Ishikawa (cell line): ENCODE measurements around the gene CALN1.

Experiments used
- CEBPB ChIP-seq: IDR thresholded peaks from 2 replicates; pipeline ENCODE4 v1.6.1; 2012
- CREB1 ChIP-seq: IDR thresholded peaks from 2 replicates; pipeline ENCODE4 v1.6.1; 2012; ENCODE audit warnings: low read depth
- EGR1 ChIP-seq: IDR thresholded peaks from 2 replicates; pipeline ENCODE4 v1.6.1; 2012
- EP300 ChIP-seq: IDR thresholded peaks from 2 replicates; pipeline ENCODE4 v1.6.1; 2012; ENCODE audit warnings: borderline replicate concordance
- FOXM1 ChIP-seq: IDR thresholded peaks from 2 replicates; pipeline ENCODE4 v1.6.1; 2012; ENCODE audit warnings: low read depth, borderline replicate concordance
- NFIC ChIP-seq: IDR thresholded peaks from 2 replicates; pipeline ENCODE4 v1.6.1; 2012
- RAD21 ChIP-seq: IDR thresholded peaks from 2 replicates; pipeline ENCODE4 v1.6.1; 2012; ENCODE audit warnings: low read depth
- REST ChIP-seq: IDR thresholded peaks from 2 replicates; pipeline ENCODE4 v1.6.1; 2012; ENCODE audit warnings: low read depth, mild to moderate bottlenecking
- TAF1 ChIP-seq: IDR thresholded peaks from 2 replicates; pipeline ENCODE4 v1.6.1; 2012; ENCODE audit warnings: low read depth, mild to moderate bottlenecking
- TCF12 ChIP-seq: IDR thresholded peaks from 2 replicates; pipeline ENCODE4 v1.6.1; 2012; ENCODE audit warnings: low read depth
- TEAD4 ChIP-seq: IDR thresholded peaks from 2 replicates; pipeline ENCODE4 v1.6.1; 2012
- YY1 ChIP-seq: IDR thresholded peaks from 2 replicates; pipeline ENCODE4 v1.6.1; 2012; ENCODE audit warnings: low read depth
- ZBTB7A ChIP-seq: IDR thresholded peaks from 2 replicates; pipeline ENCODE4 v1.6.1; 2012; ENCODE audit warnings: low read depth
- TF ChIP-seq, protein P1 (sequence below): IDR thresholded peaks from 2 replicates; pipeline ENCODE4 v1.6.1; 2012
- TF ChIP-seq, protein P2 (sequence below): IDR thresholded peaks from 2 replicates; pipeline ENCODE4 v1.6.1; 2012

CALN1 gene

GRCh38 chr7:71783779-71784178 lies 628.4 kb downstream of the CALN1 start:
- TF ChIP-seq, protein P1, sequence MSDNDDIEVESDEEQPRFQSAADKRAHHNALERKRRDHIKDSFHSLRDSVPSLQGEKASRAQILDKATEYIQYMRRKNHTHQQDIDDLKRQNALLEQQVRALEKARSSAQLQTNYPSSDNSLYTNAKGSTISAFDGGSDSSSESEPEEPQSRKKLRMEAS, result no peak
- no peak for TF ChIP-seq TEAD4

DNA sequence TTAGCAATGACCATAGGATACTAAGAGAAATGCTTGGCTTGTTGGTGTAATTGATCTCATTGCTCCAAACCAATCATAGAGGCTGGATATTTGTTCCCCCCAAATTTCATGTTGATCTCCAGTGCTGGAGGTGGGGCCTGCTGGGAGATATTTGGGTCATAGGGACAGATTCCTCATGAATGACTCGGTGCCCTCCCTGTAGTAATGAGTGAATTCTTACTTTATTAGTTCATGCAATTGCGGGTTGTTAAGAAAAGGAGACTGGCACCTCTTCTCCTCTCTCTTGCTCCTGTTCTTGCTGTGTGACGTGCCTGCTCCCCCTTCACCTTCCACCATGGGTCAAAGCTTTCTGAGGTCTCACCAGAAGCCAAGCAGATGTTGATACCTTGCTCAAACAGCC lies 630.1 kb downstream of the CALN1 start:
- TF ChIP-seq, protein P2, sequence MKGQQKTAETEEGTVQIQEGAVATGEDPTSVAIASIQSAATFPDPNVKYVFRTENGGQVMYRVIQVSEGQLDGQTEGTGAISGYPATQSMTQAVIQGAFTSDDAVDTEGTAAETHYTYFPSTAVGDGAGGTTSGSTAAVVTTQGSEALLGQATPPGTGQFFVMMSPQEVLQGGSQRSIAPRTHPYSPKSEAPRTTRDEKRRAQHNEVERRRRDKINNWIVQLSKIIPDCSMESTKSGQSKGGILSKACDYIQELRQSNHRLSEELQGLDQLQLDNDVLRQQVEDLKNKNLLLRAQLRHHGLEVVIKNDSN, result no peak
- TF ChIP-seq RAD21 (no peak), EP300 (no peak), CREB1 (no peak), EGR1 (no peak), TEAD4 (no peak), TAF1 (no peak), ZBTB7A (no peak), REST (no peak), CEBPB (no peak), TCF12 (no peak)
- TF ChIP-seq, protein P1, result no peak

- TF ChIP-seq ZBTB7A (no peak), RAD21 (no peak), TAF1 (no peak), CREB1 (no peak), CEBPB (no peak), NFIC (no peak), TEAD4 (no peak), FOXM1 (no peak), EP300 (no peak), TCF12 (no peak), REST (no peak), YY1 (no peak), EGR1 (no peak)
- TF ChIP-seq, protein P1, result no peak
- TF ChIP-seq, protein P2, result no peak
These were observed 631.9 kb downstream of the CALN1 start for GRCh38 chr7:71780282-71780681.

DNA sequence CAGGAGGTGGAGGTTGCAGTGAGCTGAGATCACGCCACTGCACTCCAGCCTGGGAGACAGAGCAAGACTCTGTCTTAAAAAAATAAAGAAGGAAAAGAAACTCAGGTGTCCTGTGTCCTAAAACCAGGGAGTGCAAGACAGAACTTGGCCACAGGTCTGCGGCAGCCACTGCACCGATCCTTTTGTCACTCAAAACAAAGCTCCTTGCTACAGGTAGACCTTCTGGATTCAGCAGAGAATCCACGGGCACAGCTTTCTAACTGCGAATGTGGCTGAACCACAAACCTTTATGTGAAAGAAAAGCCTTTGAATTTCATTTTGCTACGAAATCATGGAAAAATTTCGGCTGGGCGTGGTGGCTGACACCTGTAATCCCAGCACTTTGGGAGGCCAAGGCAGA lies 634.9 kb downstream of the CALN1 start:
- no peak for TF ChIP-seq EGR1
- TF ChIP-seq, protein P2, result no peak
- no peak for TF ChIP-seq TEAD4
- TF ChIP-seq, protein P1, result no peak
- TF ChIP-seq EP300, result no peak
- no peak for TF ChIP-seq YY1
- TF ChIP-seq REST, result no peak
- TF ChIP-seq TCF12, result no peak
- TF ChIP-seq TAF1, result no peak
- no peak for TF ChIP-seq ZBTB7A
- no peak for TF ChIP-seq CREB1

DNA sequence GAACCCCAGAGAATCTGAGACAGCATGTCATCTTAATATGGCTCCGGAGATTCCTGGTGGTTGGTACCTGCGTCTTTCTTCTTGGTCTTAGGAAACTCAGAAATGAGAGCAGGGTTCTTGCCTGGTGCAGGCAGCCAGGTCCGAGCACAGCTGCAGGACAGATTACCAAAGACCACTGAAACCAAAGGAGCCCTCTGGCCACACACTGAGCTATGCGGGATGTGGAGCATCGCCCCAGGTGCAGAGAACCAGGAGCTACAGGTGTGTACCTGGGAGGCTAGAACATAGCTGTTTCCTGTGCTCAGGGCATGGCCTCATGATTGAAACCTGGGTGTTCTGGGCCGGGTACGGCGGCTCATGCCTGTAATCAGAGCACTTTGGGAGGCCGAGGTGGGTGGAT lies 635.4 kb downstream of the CALN1 start:
- TF ChIP-seq, protein P1, result no peak
- TF ChIP-seq NFIC (no peak), TAF1 (no peak), TEAD4 (no peak), REST (no peak)
- TF ChIP-seq, protein P2, result no peak
